ENCODE measurements around the gene TPPP.

TPPP gene

GRCh38 chr5:624118-624950 lies 68.8 kb downstream of the TPPP start:
- DNase-seq (ENCODE audit: low spot score) = no peak

- DNase-seq (ENCODE audit: low spot score) = no peak
Observed at GRCh38 chr5:623531-623930, 69.6 kb downstream of the TPPP start.

GRCh38 chr5:622946-623522 lies 70.1 kb downstream of the TPPP start:
- DNase-seq (ENCODE audit: low spot score) = no peak

GRCh38 chr5:622359-622758 lies 70.8 kb downstream of the TPPP start:
- DNase-seq (ENCODE audit: low spot score) = no peak

GRCh38 chr5:621341-621761 lies 71.8 kb downstream of the TPPP start:
- DNase-seq (ENCODE audit: low spot score) = no peak

- no peak for DNase-seq (ENCODE audit: low spot score)
Observed at GRCh38 chr5:620586-621180, 72.5 kb downstream of the TPPP start.

GRCh38 chr5:620152-620551 lies 73.0 kb downstream of the TPPP start:
- DNase-seq (ENCODE audit: low spot score) = no peak

GRCh38 chr5:619444-619843 lies 73.7 kb downstream of the TPPP start:
- DNase-seq (ENCODE audit: low spot score) = no peak

GRCh38 chr5:618450-618849 lies 74.7 kb downstream of the TPPP start:
- DNase-seq (ENCODE audit: low spot score) = no peak

- no peak for DNase-seq (ENCODE audit: low spot score)
Observed at GRCh38 chr5:617896-618295, 75.3 kb downstream of the TPPP start.

- DNase-seq (ENCODE audit: low spot score) = no peak
Observed at GRCh38 chr5:616484-617039, 76.6 kb downstream of the TPPP start.

- peak; percentile 40 for DNase-seq (ENCODE audit: low spot score)
Observed at GRCh38 chr5:612498-613424, 80.4 kb downstream of the TPPP start.

- DNase-seq (ENCODE audit: low spot score) = peak; percentile 96
Observed at GRCh38 chr5:611731-612486, 81.2 kb downstream of the TPPP start, which contains the start of gene CEP72. Gene CEP72 (plus strand): TSS chr5:612340. CDS start chr5:612362, 22 bp downstream.

GRCh38 chr5:610744-611730 lies 82.1 kb downstream of the TPPP start:
- DNase-seq (ENCODE audit: low spot score) = no peak

- no peak for DNase-seq (ENCODE audit: low spot score)
Observed at GRCh38 chr5:610011-610743, 83.0 kb downstream of the TPPP start.
